Measurements from ENCODE around the gene PAK5. TPM values are rescaled to one million over a fixed set of nuclear protein-coding genes. Genes with fewer than 3 reads are reported as not detected.

PAK5 gene
- total RNA-seq, 1 experiment from 2014 or later = not detected

DNA sequence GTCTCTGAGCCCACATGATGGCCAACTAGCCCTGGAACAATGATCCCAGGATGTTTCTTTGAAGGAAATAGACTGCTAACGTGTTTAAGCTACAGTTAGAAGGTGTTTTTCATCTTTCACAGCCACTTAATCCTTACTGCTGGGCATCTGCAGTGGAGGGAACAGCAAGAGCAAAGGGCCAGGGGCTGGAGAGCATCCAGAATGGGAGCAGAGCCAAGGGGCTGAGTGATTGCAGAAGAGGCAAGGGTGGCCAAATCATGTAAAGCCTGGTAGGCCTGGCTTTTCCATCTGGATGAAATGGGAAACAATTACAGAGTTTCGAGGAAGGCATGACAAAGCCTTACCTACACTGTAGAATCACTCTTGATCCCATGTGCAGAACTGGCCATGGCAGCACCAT is 343.2 kb downstream of the PAK5 start:
- DNase-seq (no peak), ATAC-seq (no peak)
- no peak for TF ChIP-seq EZH2 (IDR thresholded peaks at IDR 0.05; ENCODE audit: low read length, unreplicated experiment)
- Histone ChIP-seq H3K9ac (ENCODE audit: low read length) (no peak overlapping the region), H3K4me3 (ENCODE audit: low read length) (no peak overlapping the region), H3K9me2 (replicated peaks; ENCODE audit: low read length) (no peaks in the 10 kb centered on the region), H3K36me3 (ENCODE audit: low read depth, low read length) (no peaks in the 10 kb centered on the region), H2AFZ (ENCODE audit: low read length) (no peak overlapping the region), H3K27me3 (ENCODE audit: low read length) (no peaks in the 10 kb centered on the region), H3F3A (ENCODE audit: low read length, unreplicated experiment) (no peaks in the 10 kb centered on the region), H3K9me3 (ENCODE audit: low read length) (no peaks in the 10 kb centered on the region), H3K27ac (ENCODE audit: low read length) (no peak overlapping the region), H3K79me2 (ENCODE audit: low read length) (no peaks in the 10 kb centered on the region), H4K20me1 (ENCODE audit: low read length) (no peaks in the 10 kb centered on the region), H3K4me1 (ENCODE audit: insufficient read depth, low read length) (peaks cover 19% of the 10 kb centered on the region), H3K4me2 (ENCODE audit: low read length) (no peak overlapping the region)
- intact Hi-C loops (cut with micrococcal nuclease) = no loop called here
- ChIA-PET POLR2A (ENCODE audit: unreplicated experiment) (interaction anchor here (0.6 kb wide), 1 partner anchor 196 kb away, joined by 3 read pairs; no protein-coding TSS in a partner anchor), CTCF (no interaction called here)
- BruUV-seq (replicated peaks) = no TSS peak

DNA sequence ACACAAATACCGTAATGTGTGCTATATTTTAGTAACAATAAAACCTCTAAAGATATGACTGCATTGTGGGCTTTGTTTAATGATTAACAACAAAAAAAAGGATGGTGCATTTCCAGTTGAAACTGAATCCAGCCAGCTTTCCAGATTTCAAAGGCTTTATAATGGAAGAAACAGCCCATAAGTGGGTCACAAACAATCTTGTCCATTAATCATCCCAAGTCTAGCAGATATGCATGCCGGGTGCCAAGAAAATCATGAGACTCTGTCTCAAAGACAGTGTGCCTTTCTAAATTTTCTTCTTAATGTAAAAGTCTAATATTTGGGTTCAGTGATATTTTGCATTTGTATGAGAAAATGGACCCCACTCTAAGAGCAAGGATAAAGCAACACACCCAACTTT is 345.1 kb downstream of the PAK5 start:
- Histone ChIP-seq H3K4me1 (ENCODE audit: insufficient read depth, low read length) (peaks cover 19% of the 10 kb centered on the region), H3K4me3 (ENCODE audit: low read length) (no peak overlapping the region), H2AFZ (ENCODE audit: low read length) (no peak overlapping the region), H3K9me2 (replicated peaks; ENCODE audit: low read length) (no peaks in the 10 kb centered on the region), H3F3A (ENCODE audit: low read length, unreplicated experiment) (no peaks in the 10 kb centered on the region), H3K36me3 (ENCODE audit: low read depth, low read length) (no peaks in the 10 kb centered on the region), H3K9ac (ENCODE audit: low read length) (no peak overlapping the region), H3K4me2 (ENCODE audit: low read length) (no peak overlapping the region), H4K20me1 (ENCODE audit: low read length) (no peaks in the 10 kb centered on the region), H3K27me3 (ENCODE audit: low read length) (no peaks in the 10 kb centered on the region), H3K79me2 (ENCODE audit: low read length) (no peaks in the 10 kb centered on the region), H3K27ac (ENCODE audit: low read length) (no peak overlapping the region), H3K9me3 (ENCODE audit: low read length) (no peaks in the 10 kb centered on the region)
- ChIA-PET CTCF (no interaction called here), POLR2A (ENCODE audit: unreplicated experiment) (no interaction called here)
- intact Hi-C loops (cut with micrococcal nuclease) = no loop called here
- BruUV-seq (replicated peaks) = no TSS peak
- TF ChIP-seq, protein P1, sequence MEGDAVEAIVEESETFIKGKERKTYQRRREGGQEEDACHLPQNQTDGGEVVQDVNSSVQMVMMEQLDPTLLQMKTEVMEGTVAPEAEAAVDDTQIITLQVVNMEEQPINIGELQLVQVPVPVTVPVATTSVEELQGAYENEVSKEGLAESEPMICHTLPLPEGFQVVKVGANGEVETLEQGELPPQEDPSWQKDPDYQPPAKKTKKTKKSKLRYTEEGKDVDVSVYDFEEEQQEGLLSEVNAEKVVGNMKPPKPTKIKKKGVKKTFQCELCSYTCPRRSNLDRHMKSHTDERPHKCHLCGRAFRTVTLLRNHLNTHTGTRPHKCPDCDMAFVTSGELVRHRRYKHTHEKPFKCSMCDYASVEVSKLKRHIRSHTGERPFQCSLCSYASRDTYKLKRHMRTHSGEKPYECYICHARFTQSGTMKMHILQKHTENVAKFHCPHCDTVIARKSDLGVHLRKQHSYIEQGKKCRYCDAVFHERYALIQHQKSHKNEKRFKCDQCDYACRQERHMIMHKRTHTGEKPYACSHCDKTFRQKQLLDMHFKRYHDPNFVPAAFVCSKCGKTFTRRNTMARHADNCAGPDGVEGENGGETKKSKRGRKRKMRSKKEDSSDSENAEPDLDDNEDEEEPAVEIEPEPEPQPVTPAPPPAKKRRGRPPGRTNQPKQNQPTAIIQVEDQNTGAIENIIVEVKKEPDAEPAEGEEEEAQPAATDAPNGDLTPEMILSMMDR (conservative IDR thresholded peaks at IDR 0.05; ENCODE audit: low read depth, low read length) = no peak
- TF ChIP-seq EZH2phosphoT487 (IDR thresholded peaks at IDR 0.05; ENCODE audit: borderline replicate concordance, low read length) (no peak), EZH2 (IDR thresholded peaks at IDR 0.05; ENCODE audit: low read length, unreplicated experiment) (no peak)
- ATAC-seq (no peak), DNase-seq (no peak)

DNA sequence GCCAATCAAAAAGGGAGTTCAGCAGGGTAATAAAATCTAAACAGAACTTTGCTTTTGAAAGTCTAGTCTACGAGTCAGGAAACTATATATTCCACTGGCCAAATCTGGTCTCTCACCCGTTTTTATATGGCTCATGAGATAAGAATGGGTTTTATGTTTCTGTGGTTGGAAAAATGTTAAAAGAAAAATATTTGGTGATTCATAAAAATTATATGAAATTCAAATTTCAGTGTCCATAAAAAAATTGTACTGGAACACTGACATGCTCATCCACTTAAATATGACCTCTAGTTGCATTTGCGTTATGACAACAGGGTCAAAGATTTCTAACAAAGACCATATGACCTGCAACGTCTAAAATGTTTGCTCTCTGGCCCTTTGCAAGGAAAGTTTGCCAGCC is 346.8 kb downstream of the PAK5 start:
- Histone ChIP-seq H2AFZ (ENCODE audit: low read length) (no peak overlapping the region), H3K27ac (ENCODE audit: low read length) (peak overlapping the region; percentile 28), H3K27me3 (ENCODE audit: low read length) (no peaks in the 10 kb centered on the region), H3K4me3 (ENCODE audit: low read length) (no peak overlapping the region), H3K9me2 (replicated peaks; ENCODE audit: low read length) (no peaks in the 10 kb centered on the region), H4K20me1 (ENCODE audit: low read length) (no peaks in the 10 kb centered on the region), H3K4me1 (ENCODE audit: insufficient read depth, low read length) (peaks cover 25% of the 10 kb centered on the region), H3F3A (ENCODE audit: low read length, unreplicated experiment) (no peaks in the 10 kb centered on the region), H3K4me2 (ENCODE audit: low read length) (peak overlapping the region; percentile 12; the same call in 1 of the 2 replicates), H3K9ac (ENCODE audit: low read length) (no peak overlapping the region), H3K36me3 (ENCODE audit: low read depth, low read length) (no peaks in the 10 kb centered on the region), H3K9me3 (ENCODE audit: low read length) (no peaks in the 10 kb centered on the region), H3K79me2 (ENCODE audit: low read length) (no peaks in the 10 kb centered on the region)
- no TSS peak for BruUV-seq (replicated peaks)
- POLR2A ChIA-PET (ENCODE audit: unreplicated experiment) = no interaction called here
- ATAC-seq (peak; percentile 89), DNase-seq (peak; percentile 76)
- CTCF ChIA-PET = no interaction called here
- intact Hi-C loops (cut with micrococcal nuclease) = loop anchor here (1.0 kb wide), 1 partner anchor 98 kb away; no protein-coding TSS in a partner anchor
- TF ChIP-seq EZH2 (IDR thresholded peaks at IDR 0.05; ENCODE audit: low read length, unreplicated experiment) (no peak), EZH2phosphoT487 (IDR thresholded peaks at IDR 0.05; ENCODE audit: borderline replicate concordance, low read length) (no peak)
- TF ChIP-seq, protein P1 (conservative IDR thresholded peaks at IDR 0.05; ENCODE audit: low read depth, low read length) = no peak

Data from PC-3 (cell line).